K562 (cell line): ENCODE results near the gene MYCBP. TPM values are rescaled to one million over a fixed set of nuclear protein-coding genes. Genes with fewer than 3 reads are reported as not detected.

Experiments used
- CHD7 ChIP-seq: fragments of 200-600 bp; sonication (generic); IDR thresholded peaks from one replicate; pipeline ENCODE4 v1.6.1; 2012; ENCODE audit warnings: mild to moderate bottlenecking, low read depth, low read length, inconsistent platforms
- ESRRB ChIP-seq: fragments of 250-450 bp; sonication (Bioruptor Pico); IDR thresholded peaks from 2 replicates; pipeline ENCODE4 v1.5.0; 2020; ENCODE audit warnings: mild to moderate bottlenecking, moderate library complexity, borderline replicate concordance
- GATA2 ChIP-seq: sonication (generic); formaldehyde crosslinking; IDR thresholded peaks from 2 replicates; pipeline ENCODE4 v1.4.0; 2020; ENCODE audit warnings: mild to moderate bottlenecking, missing genetic modification reagents
- HCFC1 ChIP-seq: IDR thresholded peaks from 2 replicates; pipeline ENCODE4 v1.6.1; 2012; ENCODE audit warnings: low read depth, low read length, improper control_type of control experiment
- HNRNPL ChIP-seq: fragments of 200-400 bp; formaldehyde crosslinking; IDR thresholded peaks from 2 replicates; pipeline ENCODE4 v1.6.1; 2017; ENCODE audit warnings: low read depth, mild to moderate bottlenecking, low read length
- KAT7 ChIP-seq: sonication (generic); formaldehyde crosslinking; IDR thresholded peaks from 2 replicates; pipeline ENCODE4 v1.8.0; 2022; ENCODE audit warnings: missing genetic modification reagents, mild to moderate bottlenecking, borderline replicate concordance
- NBN ChIP-seq: fragments of 450-650 bp; IDR thresholded peaks from 2 replicates; pipeline ENCODE4 v1.6.1; 2016; ENCODE audit warnings: low read depth, mild to moderate bottlenecking
- NFIC ChIP-seq: fragments of 450-650 bp; IDR thresholded peaks from 2 replicates; pipeline ENCODE4 v1.6.1; 2017; ENCODE audit warnings: mild to moderate bottlenecking, inconsistent platforms
- NFIX ChIP-seq: fragments of 250-450 bp; sonication (Bioruptor Pico); IDR thresholded peaks from 2 replicates; pipeline ENCODE4 v1.4.0; 2020; ENCODE audit warnings: low read depth, mild to moderate bottlenecking, moderate library complexity
- NUFIP1 ChIP-seq: fragments of 450-650 bp; IDR thresholded peaks from 2 replicates; pipeline ENCODE4 v1.6.1; 2018; ENCODE audit not compliant: partially characterized antibody
- POLR2B ChIP-seq: fragments of 450-650 bp; IDR thresholded peaks from 2 replicates; pipeline ENCODE4 v1.6.1; 2018; ENCODE audit warnings: low read depth; ENCODE audit not compliant: partially characterized antibody
- RUNX1 ChIP-seq: sonication (generic); IDR thresholded peaks from 2 replicates; pipeline ENCODE4 v1.6.1; 2016; ENCODE audit warnings: antibody characterized with exemption, low read depth
- TCF7 ChIP-seq: sonication (generic); IDR thresholded peaks from 2 replicates; pipeline ENCODE4 v1.6.1; 2016; ENCODE audit warnings: antibody characterized with exemption, borderline replicate concordance
- ZNF143 ChIP-seq: sonication (generic); formaldehyde crosslinking; IDR thresholded peaks from 2 replicates; pipeline ENCODE4 v1.9.0; 2022; ENCODE audit warnings: mild to moderate bottlenecking, missing genetic modification reagents
- ZNF274 ChIP-seq: IDR thresholded peaks from 2 replicates; pipeline ENCODE4 v1.6.1; 2011; ENCODE audit warnings: low read depth, mild to moderate bottlenecking, low read length, moderate library complexity, borderline replicate concordance
- ZNF512 ChIP-seq: IDR thresholded peaks from 2 replicates; pipeline ENCODE4 v1.6.1; 2016; ENCODE audit warnings: missing genetic modification characterization, missing compliant biosample characterization
- ZNF561 ChIP-seq: fragments of 450-650 bp; formaldehyde crosslinking; conservative IDR thresholded peaks from 2 replicates; pipeline ENCODE4 v1.4.0; 2020; ENCODE audit warnings: mild to moderate bottlenecking, moderate library complexity
- polyA plus RNA-seq, 8 experiments: library from polyadenylated mRNA; depleted of rRNA in 4 of 8; stranded (reverse) in 5 of 8; unstranded in 3 of 8; fragments of >200 nt; fragmentation: Nextera tagmentation in 2 of 8; fragmentation: Illumina TruSeq in 1 of 8; extraction: Ambion mirVana in 2 of 8; extraction: Trizol in 1 of 8; gene quantifications; 2 replicates each; pipeline versions ENCODE4 v1.2.1 to v1.2.3, GENCODE V29; 2011 to 2014; ENCODE audit warnings: inconsistent platforms in 1 of 8, missing spikeins in 1 of 8
- total RNA-seq, 7 experiments: library from RNA; depleted of rRNA in 6 of 7; stranded (reverse); fragments of >200 nt in 6 of 7; fragmentation: Illumina TruSeq in 2 of 7; extraction: Trizol in 2 of 7; gene quantifications; 2 replicates each; pipeline versions ENCODE4 v1.2.1 to v1.2.3, GENCODE V29; 2011 to 2021; ENCODE audit warnings: low replicate concordance in 1 of 7

The MYCBP gene
- total and polyA plus RNA-seq, 9 of the 15 experiments (the other 6 are each of a cell fraction or from before 2014, with no cell fraction given): 32.3 to 253 (median 72.9) TPM

GRCh38 chr1:38915352-38915948 is 42.3 kb upstream of the MYCBP start (continued):
- TF ChIP-seq ZNF512 (no peak), ZNF143 (CRISPR knock-in tag) (no peak), ZNF561 (CRISPR knock-in tag) (no peak), TCF7 (peak; percentile 90), NFIX (CRISPR knock-in tag) (no peak), NFIC (peak; percentile 92), RUNX1 (0 out of 2 replicates have a peak, but pooled peaks have one; percentile 79), ESRRB (CRISPR knock-in tag) (no peak), ZNF274 (peak; percentile 45; the same call in 1 of the 2 replicates), HNRNPL (peak; percentile 71), KAT7 (no peak), HCFC1 (no peak), CHD7 (no peak), POLR2B (no peak), NBN (no peak), GATA2 (CRISPR knock-in tag) (peak; percentile 83), NUFIP1 (no peak)
